Activated T-helper 1 cell treated with anti-CD3 and anti-CD28 coated beads, Interleukin-12 subunit alpha, Interleukin-12 subunit beta, Interleukin-2, Interleukin-4 antibody, amounts not matched to agents 30 ng/mL and 10 ng/mL and 1 ng/mL, durations not matched to agents 14 hours and 24 hours and 36 hours (primary cell): ENCODE data around the gene SPATC1L. TPM values are rescaled to one million over a fixed set of nuclear protein-coding genes. Genes with fewer than 3 reads are reported as not detected.
"Not testable (repeated sequence)": the region's sequence is repeated elsewhere in the genome, so short reads cannot be mapped to it uniquely, and the experiment has no call there.

Experiments used
- DNase-seq: peaks from one replicate; pipeline ENCODE4 v3.0.0; 2021; ENCODE audit warnings: low spot score
- H3K27ac Mint-ChIP-seq: one replicate; pipeline ENCODE4 v1.8.0; 2021; ENCODE audit warnings: mild to moderate bottlenecking, mixed read lengths
- H3K27me3 Mint-ChIP-seq: one replicate; pipeline ENCODE4 v1.8.0; 2022; ENCODE audit warnings: mild to moderate bottlenecking, moderate library complexity, mixed read lengths; ENCODE audit not compliant: insufficient read depth
- H3K36me3 Mint-ChIP-seq: one replicate; pipeline ENCODE4 v1.8.0; 2021; ENCODE audit warnings: low read depth, mixed read lengths
- H3K4me1 Mint-ChIP-seq: one replicate; pipeline ENCODE4 v1.8.0; 2021; ENCODE audit warnings: low read depth, mixed read lengths
- H3K4me3 Mint-ChIP-seq: one replicate; pipeline ENCODE4 v1.8.0; 2021; ENCODE audit warnings: mild to moderate bottlenecking, moderate library complexity, mixed read lengths
- H3K9me3 Mint-ChIP-seq: one replicate; pipeline ENCODE4 v1.8.0; 2021; ENCODE audit warnings: mixed read lengths
- intact Hi-C: fragments of 100-400 bp; cut with micrococcal nuclease; formaldehyde crosslinking; loops from one replicate; pipeline ENCODE4 v1.15.1; 2024
- total RNA-seq: library from RNA; stranded (reverse); gene quantifications from 2 replicates; pipeline ENCODE4 v1.2.3, GENCODE V29; 2022

The SPATC1L gene
- total RNA-seq, 1 donor from 2014 or later: 12.8 TPM

DNA sequence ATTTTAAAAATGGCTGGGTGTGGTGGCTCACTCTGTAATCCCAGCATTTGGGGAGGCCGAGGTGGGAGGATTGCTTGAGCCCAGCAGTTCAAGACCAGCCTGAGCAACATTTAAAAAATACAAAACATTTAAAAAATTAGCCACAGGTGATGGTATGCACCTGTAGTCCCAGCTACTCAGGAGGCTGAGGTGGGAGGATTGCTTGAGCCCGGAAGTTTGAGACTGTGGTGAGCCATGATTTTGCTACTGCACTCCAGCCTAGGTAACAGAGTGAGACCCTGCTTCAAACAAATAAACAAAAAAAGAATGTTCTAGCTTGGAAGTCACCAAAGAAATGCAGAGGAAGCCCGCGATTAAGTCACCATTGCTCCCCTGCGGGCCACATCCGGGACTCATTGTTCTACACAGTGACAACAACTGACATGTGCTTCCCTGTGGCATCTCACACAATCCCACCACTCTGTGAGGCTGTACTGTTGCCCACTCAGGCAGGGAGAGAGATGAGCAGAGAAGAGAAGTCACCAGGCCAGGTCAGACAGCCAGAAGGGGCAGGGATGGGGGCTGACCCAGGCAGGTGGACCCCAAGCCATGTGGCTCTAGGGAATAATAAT lies 18.4 kb upstream of the SPATC1L start:
- Mint-ChIP-seq H3K36me3 (peaks cover 25% of the 10 kb centered on the region), H3K27ac (no peak overlapping the region)

DNA sequence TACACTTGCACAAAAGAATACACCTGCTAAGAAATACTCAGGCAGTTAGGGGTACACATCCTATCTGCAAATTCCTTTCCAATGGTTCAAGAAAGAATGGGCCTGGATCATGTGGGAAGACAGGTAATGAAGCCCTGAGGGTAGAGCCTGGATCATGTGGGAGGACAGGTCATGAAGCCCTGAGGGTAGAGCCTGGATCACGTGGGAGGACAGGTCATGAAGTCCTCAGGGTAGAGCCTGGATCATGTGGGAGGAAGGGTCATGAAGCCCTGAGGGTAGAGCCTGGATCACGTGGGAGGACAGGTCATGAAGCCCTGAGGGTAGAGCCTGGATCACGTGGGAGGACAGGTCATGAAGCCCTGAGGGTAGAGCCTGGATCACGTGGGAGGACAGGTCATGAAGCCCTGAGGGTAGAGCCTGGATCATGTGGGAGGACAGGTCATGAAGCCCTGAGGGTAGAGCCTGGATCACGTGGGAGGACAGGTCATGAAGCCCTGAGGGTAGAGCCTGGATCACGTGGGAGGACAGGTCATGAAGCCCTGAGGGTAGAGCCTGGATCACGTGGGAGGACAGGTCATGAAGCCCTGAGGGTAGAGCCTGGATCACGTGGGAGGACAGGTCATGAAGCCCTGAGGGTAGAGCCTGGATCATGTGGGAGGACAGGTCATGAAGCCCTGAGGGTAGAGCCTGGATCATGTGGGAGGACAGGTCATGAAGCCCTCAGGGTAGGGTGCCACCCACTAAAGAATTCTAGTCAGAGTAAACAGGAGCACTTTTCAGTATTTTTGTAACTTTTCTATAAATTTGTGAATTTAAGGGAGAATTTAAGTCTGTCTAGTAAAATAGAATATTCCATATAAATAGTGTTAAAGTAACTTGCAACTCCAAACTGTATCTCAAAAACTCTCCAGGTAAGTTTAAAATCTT lies 16.9 kb upstream of the SPATC1L start:
- H3K4me1 Mint-ChIP-seq, H3K4me3 Mint-ChIP-seq, intact Hi-C loops, DNase-seq, H3K9me3 Mint-ChIP-seq, H3K27me3 Mint-ChIP-seq: not testable (repeated sequence)
- peaks cover 26% of the 10 kb centered on the region for H3K36me3 Mint-ChIP-seq
- H3K27ac Mint-ChIP-seq: peak overlapping the region; percentile 55

More for the DNA sequence above, 18.4 kb upstream of the SPATC1L start:
- no peaks in the 10 kb centered on the region for H3K27me3 Mint-ChIP-seq
- H3K4me1 Mint-ChIP-seq: no peaks in the 10 kb centered on the region
- DNase-seq: no peak
- no peaks in the 10 kb centered on the region for H3K9me3 Mint-ChIP-seq
- H3K4me3 Mint-ChIP-seq: no peak overlapping the region
- intact Hi-C loops: no loop called here

DNA sequence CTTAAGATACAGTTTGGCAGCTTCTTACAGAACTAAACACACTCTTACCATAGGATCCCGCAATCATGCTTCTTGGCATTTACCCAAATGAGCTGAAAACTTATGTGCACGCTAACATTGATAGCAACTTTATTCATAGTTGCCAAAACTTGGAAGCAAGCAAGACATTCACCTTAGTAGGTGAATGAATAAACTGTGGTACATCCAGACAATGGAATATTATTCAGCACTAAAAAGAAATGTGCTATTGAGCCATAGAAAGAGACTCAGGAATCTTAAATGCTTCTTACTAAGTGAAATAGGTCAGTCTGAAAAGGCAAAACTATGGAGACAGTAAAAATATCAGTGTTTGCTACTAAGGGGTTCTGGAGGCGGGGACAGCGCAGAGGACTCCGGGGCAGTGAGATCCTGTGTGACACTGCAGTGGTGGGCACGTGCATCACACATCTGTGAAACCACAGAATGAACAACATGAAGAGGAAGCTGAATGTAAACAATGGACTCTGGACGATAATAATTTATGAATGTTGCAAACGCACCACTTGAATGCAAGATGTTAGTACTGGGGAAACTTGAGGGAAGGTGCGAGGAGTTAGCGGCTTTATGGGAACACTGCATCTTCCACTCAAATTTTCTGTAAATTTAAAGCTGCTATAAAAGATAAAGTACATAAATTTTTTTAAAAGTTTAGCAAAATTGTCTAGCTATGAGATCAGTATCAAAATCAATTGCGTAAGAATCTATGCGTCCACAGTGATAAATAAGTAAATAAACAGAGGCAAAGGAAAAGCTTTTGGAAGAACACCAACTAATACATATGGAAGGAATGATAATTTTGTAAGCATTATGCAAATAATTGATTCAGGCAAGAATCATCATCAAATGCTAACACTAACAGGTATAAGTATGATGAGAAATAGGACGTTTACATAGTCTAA lies 15.4 kb upstream of the SPATC1L start:
- Mint-ChIP-seq H3K4me3 (no peak overlapping the region), H3K4me1 (no peaks in the 10 kb centered on the region), H3K9me3 (no peaks in the 10 kb centered on the region), H3K27me3 (no peaks in the 10 kb centered on the region), H3K36me3 (peaks cover 23% of the 10 kb centered on the region), H3K27ac (no peak overlapping the region)
- DNase-seq: no peak
- intact Hi-C loops: no loop called here

DNA sequence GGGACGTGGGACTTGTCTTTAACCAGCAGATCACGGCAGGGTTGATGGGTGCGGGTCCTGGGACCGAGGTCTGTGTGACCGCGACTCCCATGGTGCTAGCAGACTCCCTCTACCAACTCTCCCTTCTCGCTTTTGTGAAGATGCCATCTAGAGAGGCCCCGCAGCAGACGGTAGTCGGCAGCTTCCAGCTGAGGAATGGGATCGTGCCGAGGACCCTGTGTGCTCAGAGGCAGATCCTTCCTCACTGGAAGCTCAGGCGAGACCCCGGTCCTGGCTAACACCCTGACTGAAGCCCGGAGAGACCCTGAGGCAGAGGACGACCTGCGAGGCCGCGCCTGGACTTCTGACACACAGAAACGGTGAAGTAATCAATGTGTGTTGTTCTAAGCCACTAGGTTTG lies 12.5 kb upstream of the SPATC1L start:
- H3K27me3 Mint-ChIP-seq: no peaks in the 10 kb centered on the region
- intact Hi-C loops: no loop called here
- H3K36me3 Mint-ChIP-seq: peaks cover 29% of the 10 kb centered on the region
- H3K9me3 Mint-ChIP-seq: no peaks in the 10 kb centered on the region
- no peak for DNase-seq
- no peak overlapping the region for H3K27ac Mint-ChIP-seq
- H3K4me1 Mint-ChIP-seq: no peaks in the 10 kb centered on the region
- H3K4me3 Mint-ChIP-seq: no peak overlapping the region

DNA sequence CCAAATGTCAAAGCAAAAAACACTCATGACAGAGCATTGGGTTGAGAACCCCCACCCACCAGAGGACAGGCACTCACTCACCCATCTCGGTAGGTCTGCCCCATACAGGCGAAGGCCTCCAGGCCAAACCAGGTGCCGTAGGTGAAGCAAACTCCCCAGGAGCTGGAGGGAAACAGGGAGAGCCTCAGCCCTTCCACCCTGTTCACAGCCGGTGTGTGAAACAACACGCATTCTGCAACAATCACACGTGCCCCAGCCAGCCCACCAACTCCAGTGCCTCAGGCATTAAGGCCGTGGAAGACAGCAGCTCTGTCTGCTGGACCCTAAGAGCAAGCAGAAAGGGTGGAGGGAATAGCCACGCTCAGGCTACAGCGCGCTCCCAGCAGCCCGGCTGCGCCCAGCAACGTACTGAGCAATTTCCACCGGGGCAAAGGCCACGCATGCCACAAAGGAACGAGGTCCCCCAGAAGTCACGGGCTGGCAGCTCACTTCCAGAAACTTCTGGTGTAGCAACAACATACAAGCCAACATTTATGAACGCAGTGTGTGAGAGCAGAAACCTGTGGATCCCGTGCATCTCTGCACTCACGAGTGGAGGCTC lies 11.4 kb upstream of the SPATC1L start:
- Mint-ChIP-seq H3K27ac (no peak overlapping the region), H3K9me3 (no peaks in the 10 kb centered on the region), H3K4me1 (no peaks in the 10 kb centered on the region), H3K4me3 (no peak overlapping the region), H3K36me3 (peaks cover 29% of the 10 kb centered on the region), H3K27me3 (no peaks in the 10 kb centered on the region)
- DNase-seq: no peak
- intact Hi-C loops: no loop called here

DNA sequence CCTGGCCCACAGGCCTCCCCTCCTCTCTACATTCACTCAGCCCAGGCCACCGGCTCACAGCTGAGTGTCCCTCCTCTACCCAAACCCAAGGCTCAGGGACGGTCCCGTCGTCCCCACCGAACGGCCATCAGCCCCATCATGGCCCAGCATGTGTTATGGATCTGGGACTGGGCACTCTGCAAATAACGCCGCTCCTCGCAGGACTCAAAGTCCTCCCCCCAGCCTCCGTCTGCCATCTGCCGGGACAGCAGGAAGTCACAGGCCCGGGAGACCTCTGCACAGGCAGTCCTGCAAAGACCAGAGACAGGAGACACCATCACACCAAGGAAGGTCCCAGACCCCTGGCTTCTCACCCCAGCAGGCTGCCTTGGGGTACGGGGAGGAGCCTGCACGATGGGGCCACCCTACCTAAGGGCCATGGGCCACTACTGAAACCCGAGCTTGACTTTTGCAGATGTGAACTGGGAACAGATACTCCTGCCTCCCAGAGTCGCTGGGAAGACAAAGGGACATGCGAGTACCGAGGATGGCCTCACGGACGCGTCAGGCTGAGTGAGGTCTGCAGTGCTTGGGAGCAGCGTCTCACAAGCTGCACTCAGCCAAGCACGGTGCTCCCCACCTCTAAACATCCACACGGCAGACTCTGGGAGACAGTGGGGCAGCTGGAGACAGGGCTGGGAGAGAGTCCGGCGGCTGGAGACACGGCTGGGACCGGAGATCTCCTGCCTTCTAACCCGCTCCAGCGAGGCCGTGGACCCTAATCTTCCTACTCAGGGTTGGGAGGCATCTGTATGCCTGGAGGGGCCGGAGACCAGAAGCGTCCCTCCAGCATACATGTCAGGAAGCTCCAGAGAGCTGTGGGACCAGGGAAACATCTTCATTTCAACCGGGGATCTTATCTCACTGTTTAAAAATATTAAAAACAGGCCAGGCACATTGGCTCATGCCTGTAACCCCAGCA lies 10.4 kb upstream of the SPATC1L start:
- Mint-ChIP-seq H3K27me3 (no peaks in the 10 kb centered on the region), H3K27ac (no peak overlapping the region), H3K4me1 (no peaks in the 10 kb centered on the region), H3K4me3 (no peak overlapping the region), H3K9me3 (no peaks in the 10 kb centered on the region), H3K36me3 (peaks cover 25% of the 10 kb centered on the region)
- intact Hi-C loops: no loop called here
- no peak for DNase-seq

DNA sequence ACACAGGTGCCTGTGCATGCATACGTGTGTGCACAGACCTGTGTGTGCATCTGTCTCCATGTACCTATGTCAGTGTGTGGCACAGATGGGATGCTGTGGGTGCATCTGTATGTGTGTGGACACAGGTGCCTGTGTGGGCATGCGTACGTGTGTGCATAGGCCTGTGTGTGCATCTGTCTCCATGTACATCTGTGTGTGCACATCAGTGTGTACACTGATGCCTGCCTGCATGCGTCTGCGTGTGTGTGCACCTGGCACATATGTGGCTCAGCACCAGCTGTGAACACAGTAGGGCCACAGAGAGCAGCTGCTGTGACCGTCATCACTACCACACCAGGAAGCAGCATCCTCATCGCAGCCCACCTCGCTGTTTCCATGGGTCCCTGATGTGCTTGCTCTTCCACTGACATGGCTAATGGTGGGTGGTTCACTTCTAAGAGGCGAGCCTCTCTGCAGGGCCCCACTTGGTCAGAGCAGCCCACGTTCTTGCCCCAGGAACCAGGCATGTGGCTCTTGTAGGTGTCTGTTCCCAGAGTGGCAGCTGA lies 9.6 kb upstream of the SPATC1L start:
- Mint-ChIP-seq H3K4me3 (no peak overlapping the region), H3K27ac (no peak overlapping the region), H3K36me3 (peaks cover 17% of the 10 kb centered on the region), H3K9me3 (no peaks in the 10 kb centered on the region), H3K27me3 (no peaks in the 10 kb centered on the region), H3K4me1 (no peaks in the 10 kb centered on the region)
- intact Hi-C loops: no loop called here
- DNase-seq: no peak

DNA sequence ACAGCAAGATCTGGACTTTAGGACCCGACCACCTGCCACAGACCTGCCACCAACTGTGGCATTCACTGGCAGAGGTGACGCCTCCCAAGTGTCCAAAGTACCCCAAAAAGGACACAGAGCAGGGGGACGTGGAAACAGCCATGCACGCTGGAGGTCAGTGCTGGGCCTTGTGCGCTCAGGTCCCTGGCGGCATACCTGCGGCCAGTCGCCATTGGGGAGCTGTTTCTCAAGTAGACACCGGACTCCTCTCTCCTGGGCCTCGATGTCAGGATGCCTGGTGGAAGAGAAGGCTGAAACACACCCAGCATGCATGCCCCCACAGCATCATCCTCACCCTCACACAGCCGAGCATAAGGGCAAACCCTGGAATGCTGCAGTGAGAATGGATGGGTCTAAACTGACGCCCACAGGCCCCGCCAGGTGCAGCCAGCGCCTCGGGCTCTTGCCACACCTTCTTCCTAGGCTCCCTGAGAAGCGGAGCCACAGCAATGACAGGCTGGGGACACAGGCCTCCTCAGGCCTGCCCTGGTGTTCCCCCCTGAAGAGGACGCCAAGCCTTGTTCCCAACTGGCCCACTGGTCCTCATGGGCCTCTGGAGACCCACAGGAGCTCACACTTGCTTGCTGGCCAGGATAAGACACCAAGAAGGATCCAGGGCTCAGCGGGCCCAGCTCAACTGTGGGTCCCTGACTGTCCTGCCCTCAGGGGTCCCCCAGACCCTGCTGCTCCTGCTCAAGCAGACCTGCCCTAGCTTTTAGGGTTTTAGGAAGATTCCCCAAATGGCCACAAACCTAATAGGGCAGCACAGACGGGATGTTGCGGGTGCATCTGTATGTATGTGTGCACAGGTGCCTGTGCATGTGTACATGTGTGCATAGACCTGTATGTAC lies 7.7 kb upstream of the SPATC1L start:
- Mint-ChIP-seq H3K36me3 (peaks cover 14% of the 10 kb centered on the region), H3K9me3 (no peaks in the 10 kb centered on the region), H3K27ac (no peak overlapping the region), H3K27me3 (no peaks in the 10 kb centered on the region), H3K4me3 (no peak overlapping the region), H3K4me1 (no peaks in the 10 kb centered on the region)
- no peak for DNase-seq
- intact Hi-C loops: no loop called here

DNA sequence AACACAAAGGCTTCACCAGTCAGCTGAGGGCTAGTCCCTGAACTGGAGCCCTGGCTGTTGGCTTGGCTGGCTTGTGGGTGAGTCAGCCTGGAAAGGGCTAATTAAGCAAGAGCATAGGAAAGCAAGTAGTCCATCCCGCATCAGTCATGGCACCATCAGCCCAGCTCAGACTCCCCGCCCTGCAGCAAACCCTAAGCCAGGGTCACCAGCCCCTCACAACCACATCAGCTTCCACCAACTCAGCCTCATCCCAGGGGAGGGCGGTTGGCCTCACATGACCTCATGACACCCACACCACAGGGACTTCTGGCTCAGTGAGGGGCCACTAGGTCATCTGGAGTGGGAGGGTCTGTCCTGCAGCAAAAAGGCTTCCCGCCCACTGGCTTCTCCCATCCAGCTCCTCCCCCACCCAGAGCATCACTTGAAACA lies 7.0 kb upstream of the SPATC1L start:
- peaks cover 14% of the 10 kb centered on the region for H3K36me3 Mint-ChIP-seq
- intact Hi-C loops: no loop called here
- H3K9me3 Mint-ChIP-seq: no peaks in the 10 kb centered on the region
- DNase-seq: no peak
- H3K27ac Mint-ChIP-seq: no peak overlapping the region
- H3K4me1 Mint-ChIP-seq: no peaks in the 10 kb centered on the region
- no peak overlapping the region for H3K4me3 Mint-ChIP-seq
- no peaks in the 10 kb centered on the region for H3K27me3 Mint-ChIP-seq

DNA sequence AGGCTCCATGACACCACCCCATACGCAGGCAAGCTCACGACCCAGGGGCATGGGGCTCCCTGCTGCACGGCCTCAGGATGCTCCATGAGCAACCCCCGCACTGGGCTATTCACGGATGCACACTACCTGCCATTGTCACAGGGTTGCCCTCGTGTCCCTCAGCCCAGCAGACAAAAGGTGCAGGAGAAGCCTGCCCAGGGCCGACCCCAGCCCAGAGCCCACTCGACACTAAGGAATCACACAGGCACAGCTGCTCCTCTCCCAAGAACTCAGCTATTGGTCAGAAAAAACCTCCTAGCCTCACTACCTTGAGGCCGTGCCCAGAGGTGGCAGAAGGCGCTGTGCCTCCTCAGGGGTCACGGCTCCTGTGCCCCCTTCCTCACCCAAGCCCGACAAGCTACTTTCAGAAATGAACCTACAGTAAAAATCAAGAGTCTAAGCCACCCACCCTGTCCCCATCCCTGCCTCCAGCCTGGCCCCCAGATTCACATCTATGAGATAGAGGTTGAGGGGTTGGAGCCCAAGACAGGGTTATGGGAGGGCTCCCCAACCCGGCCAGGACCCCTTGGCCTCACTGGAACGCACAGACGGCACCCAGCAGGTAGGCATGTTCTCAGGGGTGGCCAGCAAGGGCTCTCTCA lies 6.4 kb upstream of the SPATC1L start:
- intact Hi-C loops: no loop called here
- Mint-ChIP-seq H3K27me3 (no peaks in the 10 kb centered on the region), H3K4me3 (no peak overlapping the region), H3K4me1 (no peaks in the 10 kb centered on the region), H3K9me3 (no peaks in the 10 kb centered on the region), H3K36me3 (peaks cover 14% of the 10 kb centered on the region), H3K27ac (no peak overlapping the region)
- no peak for DNase-seq
